ENCODE measurements around the gene MSRB1. TPM values are rescaled to one million over a fixed set of nuclear protein-coding genes. Genes with fewer than 3 reads are reported as not detected.
A peak's percentile ranks its signal among the peaks of the same experiment; 100 is the strongest.

MSRB1 gene
- total RNA-seq, 1 experiment from 2014 or later = 49.4 TPM

DNA sequence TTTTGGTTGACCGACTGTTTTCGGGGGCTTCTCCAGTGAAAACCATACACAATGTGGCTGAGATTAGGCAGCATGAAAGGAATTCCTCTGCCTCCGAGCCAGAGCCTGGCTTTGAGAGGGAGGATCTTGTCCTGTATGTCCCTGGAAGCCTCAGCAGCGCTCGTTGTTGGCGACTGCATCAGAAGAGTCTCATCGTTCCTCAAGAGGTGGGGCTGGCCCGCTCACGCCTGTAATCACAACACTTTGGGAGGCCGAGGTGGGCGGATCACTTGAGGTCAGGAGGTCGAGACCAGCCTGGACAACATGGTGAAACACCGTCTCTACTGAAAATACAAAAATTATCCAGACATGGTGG is 39.8 kb downstream of the MSRB1 start:
- Histone ChIP-seq H3K79me2 (ENCODE audit: low read depth) (no peaks in the 10 kb centered on the region), H4K20me1 (ENCODE audit: insufficient read depth) (no peaks in the 10 kb centered on the region), H3K4me1 (replicated peaks; ENCODE audit: insufficient read depth) (peaks cover 14% of the 10 kb centered on the region), H3K27me3 (ENCODE audit: insufficient read depth, low read depth) (peaks cover 2% of the 10 kb centered on the region; the same call in 1 of the 2 replicates), H3K4me2 (no peak overlapping the region), H3K4me3 (no peak overlapping the region), H3F3A (ENCODE audit: insufficient read depth, low read depth) (peaks cover 4% of the 10 kb centered on the region; the same call in 1 of the 2 replicates), H3K9me2 (ENCODE audit: insufficient read depth) (no peaks in the 10 kb centered on the region), H3K36me3 (ENCODE audit: low read depth) (no peaks in the 10 kb centered on the region), H3K9me3 (ENCODE audit: insufficient read depth, low read depth) (no peaks in the 10 kb centered on the region), H2AFZ (no peak overlapping the region), H3K27ac (no peak overlapping the region)
- BruUV-seq (replicated peaks) = no TSS peak
- DNase-seq = no peak
- TF ChIP-seq EZH2 (IDR thresholded peaks at IDR 0.05; ENCODE audit: low read depth) = no peak
- TF ChIP-seq, protein P1, sequence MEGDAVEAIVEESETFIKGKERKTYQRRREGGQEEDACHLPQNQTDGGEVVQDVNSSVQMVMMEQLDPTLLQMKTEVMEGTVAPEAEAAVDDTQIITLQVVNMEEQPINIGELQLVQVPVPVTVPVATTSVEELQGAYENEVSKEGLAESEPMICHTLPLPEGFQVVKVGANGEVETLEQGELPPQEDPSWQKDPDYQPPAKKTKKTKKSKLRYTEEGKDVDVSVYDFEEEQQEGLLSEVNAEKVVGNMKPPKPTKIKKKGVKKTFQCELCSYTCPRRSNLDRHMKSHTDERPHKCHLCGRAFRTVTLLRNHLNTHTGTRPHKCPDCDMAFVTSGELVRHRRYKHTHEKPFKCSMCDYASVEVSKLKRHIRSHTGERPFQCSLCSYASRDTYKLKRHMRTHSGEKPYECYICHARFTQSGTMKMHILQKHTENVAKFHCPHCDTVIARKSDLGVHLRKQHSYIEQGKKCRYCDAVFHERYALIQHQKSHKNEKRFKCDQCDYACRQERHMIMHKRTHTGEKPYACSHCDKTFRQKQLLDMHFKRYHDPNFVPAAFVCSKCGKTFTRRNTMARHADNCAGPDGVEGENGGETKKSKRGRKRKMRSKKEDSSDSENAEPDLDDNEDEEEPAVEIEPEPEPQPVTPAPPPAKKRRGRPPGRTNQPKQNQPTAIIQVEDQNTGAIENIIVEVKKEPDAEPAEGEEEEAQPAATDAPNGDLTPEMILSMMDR (conservative IDR thresholded peaks at IDR 0.05) = no peak
- ChIA-PET CTCF (no interaction called here), POLR2A (ENCODE audit: unreplicated experiment) (no interaction called here)
- intact Hi-C loops (cut with micrococcal nuclease; ENCODE audit: unreplicated experiment) = no loop called here

GRCh38 chr16:1902547-1903219 is 40.3 kb downstream of the MSRB1 start:
- Histone ChIP-seq H3K9me3 (ENCODE audit: insufficient read depth, low read depth) (no peaks in the 10 kb centered on the region), H3K27me3 (ENCODE audit: insufficient read depth, low read depth) (peaks cover 2% of the 10 kb centered on the region; the same call in 1 of the 2 replicates), H3K79me2 (ENCODE audit: low read depth) (no peaks in the 10 kb centered on the region), H3F3A (ENCODE audit: insufficient read depth, low read depth) (peaks cover 7% of the 10 kb centered on the region; the same call in 1 of the 2 replicates), H3K4me2 (no peak overlapping the region), H2AFZ (no peak overlapping the region), H3K27ac (no peak overlapping the region), H3K4me3 (no peak overlapping the region), H3K4me1 (replicated peaks; ENCODE audit: insufficient read depth) (peaks cover 14% of the 10 kb centered on the region), H3K36me3 (ENCODE audit: low read depth) (no peaks in the 10 kb centered on the region), H4K20me1 (ENCODE audit: insufficient read depth) (no peaks in the 10 kb centered on the region), H3K9me2 (ENCODE audit: insufficient read depth) (no peaks in the 10 kb centered on the region)
- no TSS peak for BruUV-seq (replicated peaks)
- CTCF ChIA-PET = no interaction called here
- TF ChIP-seq, protein P1 (conservative IDR thresholded peaks at IDR 0.05) = no peak
- TF ChIP-seq EZH2 (IDR thresholded peaks at IDR 0.05; ENCODE audit: low read depth) = no peak
- POLR2A ChIA-PET (ENCODE audit: unreplicated experiment) = no interaction called here
- no peak for DNase-seq
- intact Hi-C loops (cut with micrococcal nuclease; ENCODE audit: unreplicated experiment) = no loop called here

DNA sequence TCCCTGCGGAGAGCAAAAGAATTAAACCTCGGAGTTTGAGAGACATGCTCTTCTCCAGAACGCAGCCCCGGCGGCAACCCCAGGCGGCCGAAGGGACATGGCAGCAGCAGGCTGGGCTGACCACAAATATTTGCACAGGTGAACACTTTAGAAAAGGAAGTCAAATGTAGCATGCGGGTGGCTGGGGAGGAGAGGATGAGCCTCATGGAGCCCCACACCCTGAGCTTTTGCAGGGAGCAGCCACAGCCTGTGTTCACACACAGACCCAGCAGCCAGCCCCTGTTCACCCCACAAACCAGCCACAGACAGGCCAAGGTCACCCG is 42.6 kb downstream of the MSRB1 start:
- CTCF ChIA-PET = no interaction called here
- Histone ChIP-seq H4K20me1 (ENCODE audit: insufficient read depth) (no peaks in the 10 kb centered on the region), H3K4me3 (peak overlapping the region; percentile 35; the same call in 1 of the 2 replicates), H3K27me3 (ENCODE audit: insufficient read depth, low read depth) (no peaks in the 10 kb centered on the region), H3F3A (ENCODE audit: insufficient read depth, low read depth) (peaks cover 14% of the 10 kb centered on the region; the same call in 1 of the 2 replicates), H3K9me3 (ENCODE audit: insufficient read depth, low read depth) (no peaks in the 10 kb centered on the region), H2AFZ (peak overlapping the region; percentile 54; the same call in 1 of the 2 replicates), H3K36me3 (ENCODE audit: low read depth) (no peaks in the 10 kb centered on the region), H3K4me1 (replicated peaks; ENCODE audit: insufficient read depth) (peaks cover 14% of the 10 kb centered on the region), H3K79me2 (ENCODE audit: low read depth) (no peaks in the 10 kb centered on the region), H3K4me2 (peak overlapping the region; percentile 71), H3K9me2 (ENCODE audit: insufficient read depth) (no peaks in the 10 kb centered on the region), H3K27ac (no peak overlapping the region)
- TF ChIP-seq EZH2 (IDR thresholded peaks at IDR 0.05; ENCODE audit: low read depth) = no peak
- TF ChIP-seq, protein P1 (conservative IDR thresholded peaks at IDR 0.05) = no peak
- BruUV-seq (replicated peaks) = no TSS peak
- intact Hi-C loops (cut with micrococcal nuclease; ENCODE audit: unreplicated experiment) = no loop called here
- POLR2A ChIA-PET (ENCODE audit: unreplicated experiment) = no interaction called here
- peak; percentile 53 to 57 for DNase-seq

Measured in PC-9 (cell line).